Stomach (tissue), 9 donors: Measurements from ENCODE around the gene TCF7L1. TPM values are rescaled to one million over a fixed set of nuclear protein-coding genes. Genes with fewer than 3 reads are reported as not detected.
A peak's percentile ranks its signal among the peaks of the same experiment; 100 is the strongest.
"Not testable (repeated sequence)": the region's sequence is repeated elsewhere in the genome, so short reads cannot be mapped to it uniquely, and the experiment has no call there.

Experiments used
- DNase-seq, 2 donors: peaks; one replicate each; pipeline versions ENCODE4 v3.0.0 to v3.0.0-alpha.2; 2013 to 2019
- H3K27ac ChIP-seq, 5 donors: fragments of 200-600 bp in 4 of 5; sonication (generic) in 4 of 5; one replicate each; pipeline ENCODE4 v1.5.1; 2013 to 2019; ENCODE audit warnings: mild to moderate bottlenecking in 1 of 5, moderate library complexity in 1 of 5
- H3K27me3 ChIP-seq, 3 donors: fragments of 200-600 bp; sonication (generic); one replicate each; pipeline ENCODE4 v1.5.1; 2017 to 2019; ENCODE audit warnings: mixed run types in 1 of 3
- H3K36me3 ChIP-seq, 4 donors: fragments of 200-600 bp; sonication (generic); 1 replicate in 3 of 4; 2 replicates in 1 of 4; pipeline ENCODE4 v1.5.1; 2016 to 2019
- H3K4me1 ChIP-seq, 4 donors: fragments of 200-600 bp; sonication (generic); one replicate each; pipeline ENCODE4 v1.5.1; 2016 to 2019
- H3K4me3 ChIP-seq, 4 donors: fragments of 200-600 bp; sonication (generic) in 3 of 4; one replicate each; pipeline ENCODE4 v1.5.1; 2016 to 2019; ENCODE audit warnings: mild to moderate bottlenecking in 1 of 4
- H3K9me3 ChIP-seq, 4 donors: fragments of 200-600 bp; sonication (generic); one replicate each; pipeline ENCODE4 v1.5.1; 2016 to 2019
- EP300 ChIP-seq: sonication (generic); formaldehyde crosslinking; IDR thresholded peaks from one replicate; pipeline ENCODE4 v1.6.1; 2017; ENCODE audit warnings: antibody characterized with exemption
- POLR2A ChIP-seq, 4 donors: fragments of 450-650 bp; IDR thresholded peaks; one replicate each; pipeline ENCODE4 v1.6.1; 2016; ENCODE audit warnings: antibody characterized with exemption in 4 of 4, control low read depth in 2 of 4, mild to moderate bottlenecking in 1 of 4, moderate library complexity in 1 of 4
- POLR2AphosphoS5 ChIP-seq, 3 donors: sonication (generic); formaldehyde crosslinking; IDR thresholded peaks; one replicate each; pipeline ENCODE4 v1.6.1; 2016; ENCODE audit warnings: antibody characterized with exemption in 3 of 3
- WGBS, 5 donors: extraction: QIAGEN DNeasy Blood & Tissue Kit in 3 of 5; methylation state at CpG; one replicate each; pipeline versions ENCODE4 v1.1.5 to v1.1.7; 2013 to 2018; 5-methylcytosine and 5-hydroxymethylcytosine counted together
- intact Hi-C: fragments of 100-400 bp; cut with DNase I; formaldehyde crosslinking; loops from one replicate; pipeline ENCODE4 v1.15.1; 2023; ENCODE audit warnings: low total_unique reads
- polyA plus RNA-seq, 3 donors: library from polyadenylated mRNA; stranded (reverse); fragments of 200-250 nt; gene quantifications; one replicate each; pipeline ENCODE4 v1.2.3, GENCODE V29; 2013
- total RNA-seq, 5 donors: library from RNA; depleted of rRNA; stranded (reverse); fragments of >200 nt; gene quantifications; one replicate each; pipeline versions ENCODE4 v1.1.0 to v1.2.3, GENCODE V29; 2014 to 2016
- TF ChIP-seq, protein P1 (sequence below), 7 experiments: fragments of 450-650 bp in 4 of 7; fragments of 200-600 bp in 3 of 7; sonication (generic) in 3 of 7; IDR thresholded peaks; one replicate each; pipeline ENCODE4 v1.5.1; 2016 to 2019; ENCODE audit warnings: antibody characterized with exemption in 7 of 7, control low read depth in 2 of 7, mild to moderate bottlenecking in 1 of 7
- donor health status: healthy with polysubstance abuse.
- donor health status: Bipolar disorder and iron deficiency.
- donor health status: healthy.

TCF7L1 gene
- total and polyA plus RNA-seq, 8 donors = 0.45 to 8.3 (median 4.9) TPM; not detected in 1

DNA sequence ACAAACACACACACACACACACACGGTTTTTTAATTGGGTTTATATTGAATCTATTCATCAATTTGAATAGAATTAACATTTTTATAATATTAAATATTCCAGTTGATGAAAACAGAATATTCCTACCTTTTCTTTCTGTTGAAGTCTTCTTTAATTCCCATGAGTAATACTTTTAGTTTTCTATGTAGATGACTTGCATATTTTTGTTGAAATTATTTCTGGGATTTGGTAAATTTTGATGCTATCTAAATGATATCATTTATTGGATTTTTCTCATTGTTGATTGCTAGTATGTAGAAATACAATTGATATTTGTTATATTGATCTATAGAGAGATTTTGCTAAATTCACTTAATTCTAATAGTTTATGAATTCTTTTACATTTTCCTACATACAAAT is 12.8 kb upstream of the TCF7L1 start:
- Histone ChIP-seq H3K9me3 (no peaks in the 10 kb centered on the region), H3K27me3 (no peaks in the 10 kb centered on the region), H3K27ac (no peak overlapping the region), H3K36me3 (no peaks in the 10 kb centered on the region), H3K4me1 (no peaks in the 10 kb centered on the region), H3K4me3 (no peak overlapping the region)
- 34 to 47% (median 41%) methylated on average over 1 of the region's 1 CpG for WGBS, 5 donors
- intact Hi-C loops = no loop called here
- DNase-seq = no peak
- TF ChIP-seq POLR2AphosphoS5 (IDR thresholded peaks at IDR 0.05) (no peak), EP300 (no peak), POLR2A (IDR thresholded peaks at IDR 0.05) (no peak)
- TF ChIP-seq, protein P1, sequence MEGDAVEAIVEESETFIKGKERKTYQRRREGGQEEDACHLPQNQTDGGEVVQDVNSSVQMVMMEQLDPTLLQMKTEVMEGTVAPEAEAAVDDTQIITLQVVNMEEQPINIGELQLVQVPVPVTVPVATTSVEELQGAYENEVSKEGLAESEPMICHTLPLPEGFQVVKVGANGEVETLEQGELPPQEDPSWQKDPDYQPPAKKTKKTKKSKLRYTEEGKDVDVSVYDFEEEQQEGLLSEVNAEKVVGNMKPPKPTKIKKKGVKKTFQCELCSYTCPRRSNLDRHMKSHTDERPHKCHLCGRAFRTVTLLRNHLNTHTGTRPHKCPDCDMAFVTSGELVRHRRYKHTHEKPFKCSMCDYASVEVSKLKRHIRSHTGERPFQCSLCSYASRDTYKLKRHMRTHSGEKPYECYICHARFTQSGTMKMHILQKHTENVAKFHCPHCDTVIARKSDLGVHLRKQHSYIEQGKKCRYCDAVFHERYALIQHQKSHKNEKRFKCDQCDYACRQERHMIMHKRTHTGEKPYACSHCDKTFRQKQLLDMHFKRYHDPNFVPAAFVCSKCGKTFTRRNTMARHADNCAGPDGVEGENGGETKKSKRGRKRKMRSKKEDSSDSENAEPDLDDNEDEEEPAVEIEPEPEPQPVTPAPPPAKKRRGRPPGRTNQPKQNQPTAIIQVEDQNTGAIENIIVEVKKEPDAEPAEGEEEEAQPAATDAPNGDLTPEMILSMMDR (IDR thresholded peaks at IDR 0.05) = no peak

DNA sequence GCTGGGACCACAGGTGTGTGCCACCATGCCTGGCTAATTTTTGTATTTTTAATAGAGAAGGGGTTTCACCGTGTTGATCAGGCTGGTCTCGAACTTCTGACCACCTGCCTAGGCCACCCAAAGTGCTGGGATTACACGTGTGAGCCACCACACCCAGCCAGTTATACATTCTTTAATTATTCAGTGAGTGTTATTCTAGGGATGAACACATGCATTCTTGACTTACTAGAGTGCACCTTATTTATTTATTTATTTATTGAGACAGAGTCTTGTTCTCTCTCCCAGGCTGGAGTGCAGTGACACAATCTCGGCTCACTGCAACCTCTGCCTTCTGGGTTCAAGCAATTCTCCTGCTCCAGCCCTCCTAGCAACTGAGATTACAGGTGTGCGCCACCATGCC is 6.7 kb upstream of the TCF7L1 start:
- H3K36me3 ChIP-seq, H3K4me3 ChIP-seq, H3K27ac ChIP-seq, intact Hi-C loops, H3K27me3 ChIP-seq, H3K4me1 ChIP-seq, DNase-seq, H3K9me3 ChIP-seq: not testable (repeated sequence)
- WGBS, 5 donors = 82 to 87% (median 85%) methylated on average over 5 of the region's 5 CpGs

DNA sequence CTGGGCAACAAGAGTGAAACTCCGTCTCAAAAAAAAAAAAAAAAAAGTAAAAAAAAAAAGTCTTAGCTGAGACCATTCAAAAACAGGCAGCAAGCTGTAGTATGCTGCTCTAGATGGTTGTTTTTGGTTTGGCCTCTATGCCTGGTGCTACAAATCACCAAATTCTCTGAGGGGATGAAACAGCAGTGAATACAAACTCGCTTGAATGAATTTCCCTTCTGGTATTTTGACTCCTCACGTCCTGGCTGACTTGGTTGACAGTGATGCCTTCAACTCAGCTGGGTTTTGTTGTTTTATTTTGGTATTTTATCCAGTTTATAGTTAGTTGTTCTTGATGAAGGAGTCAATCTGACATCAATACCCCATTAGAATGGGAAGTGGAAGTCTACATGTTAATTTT is 3.3 kb upstream of the TCF7L1 start:
- TF ChIP-seq EP300 = no peak
- TF ChIP-seq POLR2A (IDR thresholded peaks at IDR 0.05) = no peak
- Histone ChIP-seq H3K36me3 (no peaks in the 10 kb centered on the region), H3K4me1 (peaks cover 10 to 35% (median 28%) of the 10 kb centered on the region in 4 donors), H3K27ac (no peak overlapping the region), H3K9me3 (no peaks in the 10 kb centered on the region), H3K27me3 (peaks cover 0 to 33% (median 30%) of the 10 kb centered on the region in 3 donors), H3K4me3 (no peak overlapping the region)
- DNase-seq = no peak
- intact Hi-C loops = no loop called here
- WGBS, 5 donors = 62 to 89% (median 76%) methylated on average over 3 of the region's 3 CpGs

DNA sequence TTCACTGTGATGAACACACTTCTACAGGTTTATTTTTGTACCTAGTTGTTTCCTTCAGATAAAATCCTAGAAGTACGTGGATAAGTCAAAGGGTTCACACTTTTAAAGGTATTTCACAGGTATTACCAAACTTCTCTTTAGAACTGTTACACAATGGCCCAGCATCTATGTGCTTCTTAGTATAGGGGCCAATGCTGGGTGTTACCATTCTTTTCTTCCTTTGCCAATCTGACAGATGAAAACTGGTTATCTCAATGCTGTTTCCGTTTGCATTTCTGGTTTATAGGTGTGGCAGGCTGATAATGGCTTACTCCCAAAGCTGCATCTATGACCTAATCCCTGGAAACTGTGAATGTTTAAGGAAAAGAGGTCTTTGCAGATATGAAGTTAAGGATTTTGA is 2.8 kb upstream of the TCF7L1 start:
- Histone ChIP-seq H3K36me3 (no peaks in the 10 kb centered on the region), H3K27ac (no peak overlapping the region), H3K4me1 (peaks cover 10 to 40% (median 33%) of the 10 kb centered on the region in 4 donors), H3K27me3 (peaks cover 0 to 38% (median 34%) of the 10 kb centered on the region in 3 donors), H3K4me3 (no peak overlapping the region), H3K9me3 (no peaks in the 10 kb centered on the region)
- no peak for TF ChIP-seq EP300
- TF ChIP-seq POLR2AphosphoS5 (IDR thresholded peaks at IDR 0.05) = no peak
- TF ChIP-seq, protein P1 (IDR thresholded peaks at IDR 0.05) = no peak
- no peak for TF ChIP-seq POLR2A (IDR thresholded peaks at IDR 0.05)
- no peak for DNase-seq
- intact Hi-C loops = no loop called here
- 18 to 49% (median 29%) methylated on average over 2 of the region's 2 CpGs for WGBS, 5 donors

DNA sequence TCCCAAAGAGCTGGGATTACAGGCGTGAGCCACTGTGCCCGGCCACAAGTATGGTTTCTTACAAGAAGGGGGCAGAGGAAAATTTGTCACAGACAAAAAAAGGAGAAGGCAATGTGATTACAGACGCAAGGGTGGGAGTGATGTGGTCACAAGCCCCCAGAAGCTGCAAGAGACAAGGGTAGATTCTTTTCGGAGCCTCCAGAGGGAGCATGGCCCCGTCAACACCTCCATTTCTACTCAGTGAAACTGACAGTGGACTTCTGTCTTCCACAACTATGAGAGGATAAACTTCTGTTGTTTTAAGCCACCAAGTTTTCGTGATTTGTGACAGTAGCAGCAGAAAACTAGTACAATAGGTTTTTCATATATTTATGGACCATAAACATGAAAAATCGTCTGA is 2.1 kb upstream of the TCF7L1 start:
- Histone ChIP-seq H3K4me1 (peaks cover 10 to 47% (median 38%) of the 10 kb centered on the region in 4 donors), H3K4me3 (no peak overlapping the region), H3K36me3 (no peaks in the 10 kb centered on the region), H3K9me3 (no peaks in the 10 kb centered on the region), H3K27ac (no peak overlapping the region), H3K27me3 (peaks cover 0 to 40% (median 34%) of the 10 kb centered on the region in 3 donors)
- intact Hi-C loops = no loop called here
- TF ChIP-seq POLR2A (IDR thresholded peaks at IDR 0.05) = no peak
- TF ChIP-seq, protein P1 (IDR thresholded peaks at IDR 0.05) = peak in 2 of 7 experiments; percentile 15 to 30
- 46 to 50% (median 47%) methylated on average over 7 of the region's 7 CpGs for WGBS, 5 donors
- DNase-seq = peak in 1 of 2 donors; percentile 70
